H9 (cell line): ENCODE data around the gene EBPL. TPM values are rescaled to one million over a fixed set of nuclear protein-coding genes. Genes with fewer than 3 reads are reported as not detected.

Experiments used
- DNase-seq: peaks from one replicate; pipeline ENCODE4 v3.0.0-alpha.2; 2017
- H2AFZ ChIP-seq: one replicate; pipeline ENCODE4 v1.6.1; 2013; ENCODE audit warnings: mild to moderate bottlenecking, low read length, control low read depth, moderate library complexity
- H2AK5ac ChIP-seq: 2 replicates; pipeline ENCODE4 v1.6.1; 2013; ENCODE audit warnings: low read length, control low read depth, mixed read lengths; ENCODE audit not compliant: insufficient read length
- H2BK120ac ChIP-seq: one replicate; pipeline ENCODE4 v1.6.1; 2013; ENCODE audit warnings: low read depth, mild to moderate bottlenecking, low read length, control low read depth, inconsistent platforms; ENCODE audit not compliant: poor library complexity, severe bottlenecking
- H2BK12ac ChIP-seq: 2 replicates; pipeline ENCODE4 v1.6.1; 2013; ENCODE audit warnings: low read length, control low read depth, mixed read lengths, low read depth; ENCODE audit not compliant: insufficient read length
- H2BK15ac ChIP-seq: 2 replicates; pipeline ENCODE4 v1.6.1; 2013; ENCODE audit warnings: low read depth, low read length, control low read depth
- H2BK20ac ChIP-seq: one replicate; pipeline ENCODE4 v1.6.1; 2013; ENCODE audit warnings: low read depth, mild to moderate bottlenecking, low read length, control low read depth, inconsistent platforms; ENCODE audit not compliant: poor library complexity, severe bottlenecking
- H2BK5ac ChIP-seq: 2 replicates; pipeline ENCODE4 v1.6.1; 2013; ENCODE audit warnings: low read length, control low read depth, mixed read lengths; ENCODE audit not compliant: insufficient read length
- H3K14ac ChIP-seq: 2 replicates; pipeline ENCODE4 v1.6.1; 2013; ENCODE audit warnings: low read length, control low read depth; ENCODE audit not compliant: insufficient read depth
- H3K18ac ChIP-seq: 2 replicates; pipeline ENCODE4 v1.6.1; 2013; ENCODE audit warnings: low read depth, mild to moderate bottlenecking, mixed read lengths, low read length, control low read depth; ENCODE audit not compliant: insufficient read length
- H3K23ac ChIP-seq: 2 replicates; pipeline ENCODE4 v1.6.1; 2013; ENCODE audit warnings: low read length, control low read depth, mixed read lengths, low read depth; ENCODE audit not compliant: insufficient read length
- H3K23me2 ChIP-seq: 2 replicates; pipeline ENCODE4 v1.6.1; 2013; ENCODE audit warnings: low read depth, mild to moderate bottlenecking, mixed read lengths, low read length, control low read depth; ENCODE audit not compliant: insufficient read length, poor library complexity, severe bottlenecking
- H3K27ac ChIP-seq: 2 replicates; pipeline ENCODE4 v1.5.1; 2013; ENCODE audit warnings: low read length, control low read depth, mixed read lengths, low read depth; ENCODE audit not compliant: insufficient read length
- H3K27me3 ChIP-seq: 2 replicates; pipeline ENCODE4 v1.6.1; 2013; ENCODE audit warnings: low read length, control low read depth, inconsistent platforms; ENCODE audit not compliant: insufficient read depth
- H3K4ac ChIP-seq: 2 replicates; pipeline ENCODE4 v1.6.1; 2013; ENCODE audit warnings: low read depth, mild to moderate bottlenecking, control low read depth, inconsistent platforms, low read length, moderate library complexity
- H3K4me1 ChIP-seq: 2 replicates; pipeline ENCODE4 v1.6.1; 2013; ENCODE audit warnings: low read length, control low read depth, inconsistent platforms; ENCODE audit not compliant: insufficient read depth
- H3K4me2 ChIP-seq: 2 replicates; pipeline ENCODE4 v1.6.1; 2013; ENCODE audit warnings: low read length, control low read depth, mixed read lengths; ENCODE audit not compliant: insufficient read length, insufficient read depth
- H3K56ac ChIP-seq: 2 replicates; pipeline ENCODE4 v1.6.1; 2013; ENCODE audit warnings: low read depth, mild to moderate bottlenecking, mixed read lengths, low read length, control low read depth; ENCODE audit not compliant: insufficient read length
- H3K79me1 ChIP-seq: 2 replicates; pipeline ENCODE4 v1.6.1; 2013; ENCODE audit warnings: low read depth, mild to moderate bottlenecking, moderate library complexity, low read length, control low read depth, inconsistent platforms; ENCODE audit not compliant: insufficient read depth, poor library complexity, severe bottlenecking
- H3K79me2 ChIP-seq: 2 replicates; pipeline ENCODE4 v1.6.1; 2013; ENCODE audit warnings: low read length, control low read depth, inconsistent platforms; ENCODE audit not compliant: insufficient read depth
- H3K9ac ChIP-seq: 2 replicates; pipeline ENCODE4 v1.6.1; 2013; ENCODE audit warnings: low read length, control low read depth, mixed read lengths; ENCODE audit not compliant: insufficient read length; ENCODE audit errors: extremely low read depth
- H3K9me3 ChIP-seq: one replicate; pipeline ENCODE4 v1.6.1; 2013; ENCODE audit warnings: low read depth, low read length, inconsistent platforms; ENCODE audit not compliant: control insufficient read depth
- H3T11ph ChIP-seq: one replicate; pipeline ENCODE4 v1.6.1; 2013; ENCODE audit warnings: mild to moderate bottlenecking, low read length, control low read depth, inconsistent platforms
- H4K20me1 ChIP-seq: one replicate; pipeline ENCODE4 v1.6.1; 2013; ENCODE audit not compliant: control insufficient read depth, insufficient read length, insufficient read depth
- H4K5ac ChIP-seq: 2 replicates; pipeline ENCODE4 v1.6.1; 2013; ENCODE audit warnings: low read depth, mild to moderate bottlenecking, mixed read lengths, low read length, control low read depth; ENCODE audit not compliant: insufficient read length
- H4K8ac ChIP-seq: replicated peaks from 2 replicates; pipeline ENCODE4 v1.6.1; 2013; ENCODE audit warnings: low read length, control low read depth, mixed read lengths, low read depth; ENCODE audit not compliant: insufficient read length
- H4K91ac ChIP-seq: 2 replicates; pipeline ENCODE4 v1.6.1; 2013; ENCODE audit warnings: low read depth, mild to moderate bottlenecking, moderate library complexity, mixed read lengths, low read length, control low read depth; ENCODE audit not compliant: insufficient read length
- H3K27ac Mint-ChIP-seq, 3 experiments: 2 replicates in 2 of 3; 3 replicates in 1 of 3; pipeline ENCODE4 v1.8.0; 2020 to 2021; ENCODE audit warnings: mixed read lengths in 3 of 3, mild to moderate bottlenecking in 1 of 3, moderate library complexity in 1 of 3
- H3K27me3 Mint-ChIP-seq: 2 replicates; pipeline ENCODE4 v1.8.0; 2021; ENCODE audit warnings: low read depth, mild to moderate bottlenecking, moderate library complexity, mixed read lengths
- H3K36me3 Mint-ChIP-seq, 3 experiments: 2 replicates in 2 of 3; 3 replicates in 1 of 3; pipeline ENCODE4 v1.8.0; 2020 to 2021; ENCODE audit warnings: low read depth in 3 of 3, mixed read lengths in 3 of 3; ENCODE audit not compliant: insufficient read depth in 1 of 3
- H3K4me1 Mint-ChIP-seq, 2 experiments: 2 replicates each; pipeline ENCODE4 v1.8.0; 2020; ENCODE audit warnings: mixed read lengths in 2 of 2
- H3K4me3 Mint-ChIP-seq, 2 experiments: 2 replicates in 1 of 2; 3 replicates in 1 of 2; pipeline ENCODE4 v1.8.0; 2020 to 2021; ENCODE audit warnings: mild to moderate bottlenecking in 2 of 2, mixed read lengths in 2 of 2, moderate library complexity in 1 of 2
- H3K9me3 Mint-ChIP-seq, 2 experiments: 2 replicates in 1 of 2; 3 replicates in 1 of 2; pipeline ENCODE4 v1.8.0; 2020; ENCODE audit warnings: mild to moderate bottlenecking in 2 of 2, mixed read lengths in 2 of 2, moderate library complexity in 1 of 2
- CTCF ChIP-seq: fragments of 200-600 bp; sonication (generic); conservative IDR thresholded peaks from 3 replicates; pipeline ENCODE4 v1.8.0; 2021; ENCODE audit warnings: antibody characterized with exemption, mild to moderate bottlenecking
- WGBS: extraction: QIAGEN DNeasy Blood & Tissue Kit; methylation state at CpG from one replicate; pipeline ENCODE4 v1.1.7; 2013; ENCODE audit warnings: missing lambda C conversion rate, low lambda C conversion rate, mixed read lengths; ENCODE audit not compliant: insufficient read length; ENCODE audit errors: extremely low coverage; 5-methylcytosine and 5-hydroxymethylcytosine counted together
- total RNA-seq: library from RNA; stranded (reverse); gene quantifications from 2 replicates; pipeline ENCODE4 v1.2.1, GENCODE V29; 2021

Gene EBPL
- total RNA-seq, 1 experiment from 2014 or later, result 65.9 TPM

DNA sequence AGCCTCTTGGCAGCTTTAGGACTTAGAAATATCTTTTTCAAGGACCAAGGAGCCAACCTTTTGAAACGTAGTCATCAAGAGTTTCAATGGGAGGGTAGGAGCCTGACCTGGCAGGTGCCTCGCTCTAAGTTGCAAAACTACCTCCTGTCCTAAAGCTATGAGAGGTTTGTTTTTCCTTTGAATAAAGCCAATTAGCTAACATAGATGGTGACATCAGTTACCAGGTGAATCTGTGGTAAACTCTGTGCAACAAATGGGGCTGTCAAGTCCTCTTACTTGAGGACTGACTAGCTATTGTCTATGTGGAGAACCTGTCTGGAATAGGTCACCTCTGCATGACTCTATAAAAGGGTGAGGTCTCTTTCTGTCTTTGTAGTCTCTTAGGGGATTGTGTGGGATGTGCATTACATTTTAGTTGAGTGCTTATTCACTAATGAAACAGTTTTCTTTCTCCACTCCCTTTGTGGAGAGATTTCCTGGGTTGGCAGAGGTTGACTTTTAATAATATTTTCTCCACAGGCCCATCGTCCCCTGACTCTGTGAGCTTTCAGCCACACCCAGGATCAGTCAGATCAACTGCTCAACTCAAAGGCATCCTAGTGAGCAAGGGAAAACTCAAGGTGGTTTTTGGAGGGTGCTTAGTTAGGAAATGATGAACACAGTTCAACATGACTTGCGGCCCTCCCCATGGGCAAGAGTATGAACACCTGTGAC, 53.1 kb downstream of the EBPL start:
- Histone ChIP-seq H2BK5ac (no peak overlapping the region), H3K27me3 (no peaks in the 10 kb centered on the region), H2BK15ac (no peak overlapping the region), H3K27ac (no peak overlapping the region), H2AK5ac (no peak overlapping the region), H3K79me2 (no peaks in the 10 kb centered on the region), H4K5ac (no peak overlapping the region), H2BK20ac (no peak overlapping the region), H2AFZ (no peak overlapping the region), H3K56ac (no peak overlapping the region), H2BK120ac (no peak overlapping the region), H4K20me1 (no peaks in the 10 kb centered on the region), H2BK12ac (no peak overlapping the region), H3K18ac (no peak overlapping the region), H3K4me1 (peaks cover 5% of the 10 kb centered on the region), H3K4me2 (no peak overlapping the region), H4K8ac (no peak overlapping the region), H3K23ac (no peak overlapping the region), H3K4ac (no peak overlapping the region), H3T11ph (no peak overlapping the region), H3K23me2 (no peaks in the 10 kb centered on the region), H3K79me1 (no peaks in the 10 kb centered on the region), H4K91ac (no peak overlapping the region), H3K14ac (no peak overlapping the region), H3K9me3 (no peaks in the 10 kb centered on the region), H3K9ac (no peak overlapping the region)
- WGBS, result no CpG with 5 or more reads among the region's 4 CpGs
- Mint-ChIP-seq H3K27me3 (no peaks in the 10 kb centered on the region), H3K4me1 (peaks cover 34 to 39% of the 10 kb centered on the region in 2 experiments), H3K36me3 (peaks cover 0 to 5% (median 0%) of the 10 kb centered on the region in 3 experiments; a peak in 3 of 7 replicates), H3K9me3 (no peaks in the 10 kb centered on the region), H3K27ac (no peak overlapping the region), H3K4me3 (no peak overlapping the region)
- no peak for TF ChIP-seq CTCF
- DNase-seq, result no peak
